Activated CD4-positive, CD25-positive, alpha-beta regulatory T cell treated with anti-CD3 and anti-CD28 coated beads, Interleukin-2, amount 50 U/mL, for 24 hours (primary cell): ENCODE results near the gene KCNJ4.

Experiments used
- ATAC-seq, 2 donors: fragments of 150-1000 bp; cut with Tn5 transposase; one replicate each; pipeline ENCODE4 v1.10.0; 2021; ENCODE audit warnings: mild to moderate bottlenecking in 1 of 2, moderate library complexity in 1 of 2

Gene KCNJ4

GRCh38 chr22:38452373-38453065, 2.5 kb downstream of the KCNJ4 start:
- ATAC-seq, result no peak

GRCh38 chr22:38451864-38452263, 3.1 kb downstream of the KCNJ4 start:
- no peak for ATAC-seq

GRCh38 chr22:38451404-38451803, 3.6 kb downstream of the KCNJ4 start:
- no peak for ATAC-seq

- ATAC-seq, result no peak
These were observed 4.7 kb downstream of the KCNJ4 start for GRCh38 chr22:38450234-38450797.

GRCh38 chr22:38449776-38450175, 5.2 kb downstream of the KCNJ4 start:
- no peak for ATAC-seq

GRCh38 chr22:38448945-38449745, 5.9 kb downstream of the KCNJ4 start:
- ATAC-seq, result no peak

GRCh38 chr22:38446018-38446601, 8.9 kb downstream of the KCNJ4 start:
- ATAC-seq, result no peak

- no peak for ATAC-seq
These were observed 10.2 kb downstream of the KCNJ4 start for GRCh38 chr22:38444783-38445182.

GRCh38 chr22:38443628-38444521, 11.1 kb downstream of the KCNJ4 start:
- ATAC-seq, result no peak

- no peak for ATAC-seq
These were observed 11.9 kb downstream of the KCNJ4 start for GRCh38 chr22:38442967-38443627.

- ATAC-seq, result no peak
These were observed 13.2 kb downstream of the KCNJ4 start for GRCh38 chr22:38441620-38442287.

GRCh38 chr22:38440747-38441350, 14.2 kb downstream of the KCNJ4 start:
- ATAC-seq, result no peak

- no peak for ATAC-seq
These were observed 17.6 kb downstream of the KCNJ4 start for GRCh38 chr22:38437416-38437815.

- ATAC-seq, result no peak
These were observed 18.2 kb downstream of the KCNJ4 start for GRCh38 chr22:38436629-38437395.

GRCh38 chr22:38435965-38436364, 19.0 kb downstream of the KCNJ4 start:
- ATAC-seq, result no peak

- ATAC-seq, result no peak
These were observed 20.0 kb downstream of the KCNJ4 start for GRCh38 chr22:38435010-38435409.

GRCh38 chr22:38433871-38434270, 21.1 kb downstream of the KCNJ4 start:
- no peak for ATAC-seq

- no peak for ATAC-seq
These were observed 22.7 kb downstream of the KCNJ4 start for GRCh38 chr22:38432264-38432663.

- ATAC-seq, result no peak
These were observed 23.6 kb downstream of the KCNJ4 start for GRCh38 chr22:38431266-38432010.
